GM20000 (cell line): Measurements from ENCODE around the gene PRKCB.

Experiments used
- DNase-seq: peaks from one replicate; pipeline ENCODE4 v3.0.0; 2012; ENCODE audit warnings: low spot score
- CTCF ChIP-seq: IDR thresholded peaks from 2 replicates; pipeline ENCODE4 v1.5.1; 2012; ENCODE audit warnings: mild to moderate bottlenecking, control low read depth; ENCODE audit errors: extremely low read depth, missing control alignments

Gene PRKCB

GRCh38 chr16:24114876-24115275, 279.1 kb downstream of the PRKCB start:
- no peak for DNase-seq
- no peak for TF ChIP-seq CTCF

GRCh38 chr16:24116046-24116776, 280.4 kb downstream of the PRKCB start:
- no peak for TF ChIP-seq CTCF
- no peak for DNase-seq

GRCh38 chr16:24116989-24117388, 281.2 kb downstream of the PRKCB start:
- no peak for DNase-seq
- no peak for TF ChIP-seq CTCF

GRCh38 chr16:24117680-24118079, 281.9 kb downstream of the PRKCB start:
- no peak for DNase-seq
- TF ChIP-seq CTCF, result no peak

GRCh38 chr16:24118126-24118821, 282.5 kb downstream of the PRKCB start:
- no peak for DNase-seq
- TF ChIP-seq CTCF, result no peak

- TF ChIP-seq CTCF, result no peak
- DNase-seq, result no peak
These were observed 284.0 kb downstream of the PRKCB start for GRCh38 chr16:24119807-24120206.

- TF ChIP-seq CTCF, result no peak
- DNase-seq, result no peak
These were observed 287.5 kb downstream of the PRKCB start for GRCh38 chr16:24123275-24123674.
